H1 (cell line): ENCODE data around the gene FAM50B. TPM values are rescaled to one million over a fixed set of nuclear protein-coding genes. Genes with fewer than 3 reads are reported as not detected.

ENCODE experiments used
- CTCF ChIA-PET: fragments of 300-600 bp; sonication (Branson Sonifier 250); formaldehyde crosslinking; loops from one replicate; lab custom pipeline; 2021; ENCODE audit not compliant: partially characterized antibody; lab: Charles Lee
- POLR2A ChIA-PET: fragments of 300-600 bp; sonication (Branson Sonifier 250); formaldehyde crosslinking; loops from one replicate; lab custom pipeline; 2021; ENCODE audit warnings: inconsistent platforms; ENCODE audit not compliant: partially characterized antibody; lab: Charles Lee
- DNase-seq, 2 experiments: peaks; one replicate each; pipeline versions ENCODE4 v3.0.0 to v3.0.0-alpha.2; 2010 to 2022; ENCODE audit warnings: low spot score in 2 of 2, low read depth in 1 of 2, mixed read lengths in 1 of 2
- FAIRE-seq: peaks from 2 replicates; lab custom pipeline; 2011; peaks lifted over from hg19 to GRCh38; lab: Jason Lieb, UNC
- H2AFZ ChIP-seq: 2 replicates; pipeline ENCODE4 v1.8.1; 2012; ENCODE audit warnings: low read length, inconsistent platforms
- H2AK5ac ChIP-seq: 2 replicates; pipeline ENCODE4 v1.6.1; 2013; ENCODE audit warnings: low read depth, low read length
- H2BK120ac ChIP-seq: replicated peaks from 2 replicates; pipeline ENCODE3; 2013; ENCODE audit warnings: low read depth, low read length, inconsistent platforms
- H2BK12ac ChIP-seq: 2 replicates; pipeline ENCODE4 v1.6.1; 2013; ENCODE audit warnings: low read depth, low read length
- H2BK15ac ChIP-seq: 2 replicates; pipeline ENCODE4 v1.6.1; 2013; ENCODE audit warnings: low read length
- H2BK20ac ChIP-seq: 2 replicates; pipeline ENCODE4 v1.6.1; 2013; ENCODE audit warnings: low read length
- H2BK5ac ChIP-seq: 2 replicates; pipeline ENCODE4 v1.6.1; 2013; ENCODE audit warnings: low read depth, low read length
- H3K14ac ChIP-seq: 2 replicates; pipeline ENCODE4 v1.6.1; 2013; ENCODE audit warnings: inconsistent platforms; ENCODE audit not compliant: insufficient read length
- H3K18ac ChIP-seq: 2 replicates; pipeline ENCODE4 v1.6.1; 2013; ENCODE audit warnings: low read length; ENCODE audit errors: extremely low read depth
- H3K23ac ChIP-seq: 2 replicates; pipeline ENCODE4 v1.6.1; 2013; ENCODE audit warnings: inconsistent platforms; ENCODE audit not compliant: insufficient read length
- H3K23me2 ChIP-seq: 2 replicates; pipeline ENCODE4 v1.6.1; 2013; ENCODE audit warnings: low read depth, low read length
- H3K27ac ChIP-seq: 2 replicates; pipeline ENCODE4 v1.6.1; 2011; ENCODE audit warnings: low read depth, low read length, inconsistent platforms
- H3K27me3 ChIP-seq, 4 experiments: replicated peaks in 1 of 4; 1 replicate in 1 of 4; 2 replicates in 3 of 4; pipeline versions ENCODE4 v1.6.1 to v1.8.1; 2011 to 2013; ENCODE audit warnings: low read length in 3 of 4, mild to moderate bottlenecking in 3 of 4, inconsistent platforms in 2 of 4, mixed read lengths in 2 of 4, moderate library complexity in 1 of 4; ENCODE audit not compliant: control insufficient read depth in 3 of 4, insufficient read depth in 3 of 4; ENCODE audit errors: extremely low read depth in 1 of 4
- H3K36me3 ChIP-seq, 4 experiments: 2 replicates each; pipeline versions ENCODE4 v1.6.1 to v1.8.1; 2011 to 2013; ENCODE audit warnings: mild to moderate bottlenecking in 4 of 4, low read length in 3 of 4, moderate library complexity in 2 of 4, control low read depth in 1 of 4, inconsistent platforms in 1 of 4; ENCODE audit not compliant: insufficient read depth in 4 of 4, control insufficient read depth in 2 of 4
- H3K4ac ChIP-seq: replicated peaks from 2 replicates; pipeline ENCODE3; 2013; ENCODE audit warnings: low read length, low read depth, mixed read lengths, inconsistent platforms; ENCODE audit not compliant: insufficient read length
- H3K4me1 ChIP-seq, 4 experiments: replicated peaks in 1 of 4; 1 replicate in 1 of 4; 2 replicates in 3 of 4; pipeline versions ENCODE4 v1.6.1 to v1.8.1; 2011 to 2013; ENCODE audit warnings: low read length in 3 of 4, inconsistent platforms in 2 of 4, mixed read lengths in 1 of 4; ENCODE audit not compliant: insufficient read depth in 4 of 4, control insufficient read depth in 3 of 4
- H3K4me2 ChIP-seq, 2 experiments: 2 replicates each; pipeline versions ENCODE4 v1.6.1 to v1.8.1; 2011 to 2013; ENCODE audit warnings: low read depth in 2 of 2, low read length in 2 of 2, control low read depth in 1 of 2, inconsistent platforms in 1 of 2, mild to moderate bottlenecking in 1 of 2; ENCODE audit not compliant: insufficient read depth in 1 of 2
- H3K4me3 ChIP-seq, 4 experiments: fragments of 200-600, 300-600 bp in 1 of 4; sonication (generic), shearing (Covaris generic), sonication (Bioruptor Twin) in 1 of 4; 2 replicates each; pipeline versions ENCODE4 v1.5.1 to v1.8.1; 2011 to 2016; ENCODE audit warnings: low read length in 4 of 4, low read depth in 3 of 4, control low read depth in 2 of 4, inconsistent platforms in 2 of 4, mild to moderate bottlenecking in 2 of 4, mixed read lengths in 1 of 4, moderate library complexity in 1 of 4; ENCODE audit not compliant: insufficient read depth in 2 of 4; ENCODE audit errors: extremely low read depth in 1 of 4
- H3K56ac ChIP-seq: replicated peaks from 2 replicates; pipeline ENCODE3; 2013; ENCODE audit warnings: low read depth, mild to moderate bottlenecking, mixed read lengths, low read length, inconsistent platforms; ENCODE audit not compliant: insufficient read length
- H3K79me1 ChIP-seq: 2 replicates; pipeline ENCODE4 v1.6.1; 2013; ENCODE audit warnings: low read depth, low read length, control low read depth
- H3K79me2 ChIP-seq, 2 experiments: 2 replicates each; pipeline versions ENCODE4 v1.6.1 to v1.8.1; 2012 to 2013; ENCODE audit warnings: low read length in 2 of 2, mild to moderate bottlenecking in 2 of 2, inconsistent platforms in 1 of 2; ENCODE audit not compliant: insufficient read depth in 2 of 2, control insufficient read depth in 1 of 2
- H3K9ac ChIP-seq, 4 experiments: replicated peaks in 1 of 4; 1 replicate in 1 of 4; 2 replicates in 3 of 4; pipeline versions ENCODE4 v1.6.1 to v1.8.1; 2011 to 2013; ENCODE audit warnings: low read depth in 3 of 4, low read length in 3 of 4, control low read depth in 2 of 4, mild to moderate bottlenecking in 2 of 4, moderate library complexity in 2 of 4, inconsistent platforms in 1 of 4; ENCODE audit errors: extremely low read depth in 1 of 4
- H3K9me3 ChIP-seq, 2 experiments: 2 replicates each; pipeline versions ENCODE4 v1.6.1 to v1.8.1; 2012 to 2013; ENCODE audit warnings: mild to moderate bottlenecking in 2 of 2, moderate library complexity in 2 of 2, control low read depth in 1 of 2, inconsistent platforms in 1 of 2, low read depth in 1 of 2, low read length in 1 of 2, mixed read lengths in 1 of 2; ENCODE audit not compliant: insufficient read depth in 2 of 2
- H4K20me1 ChIP-seq, 2 experiments: replicated peaks in 1 of 2; 2 replicates each; pipeline versions ENCODE3 to v1.8.1; 2011 to 2013; ENCODE audit warnings: inconsistent platforms in 2 of 2, low read length in 2 of 2, mild to moderate bottlenecking in 1 of 2; ENCODE audit not compliant: insufficient read depth in 2 of 2, control insufficient read depth in 1 of 2
- H4K5ac ChIP-seq: 2 replicates; pipeline ENCODE4 v1.6.1; 2013; ENCODE audit warnings: low read length, low read depth, mixed read lengths, inconsistent platforms; ENCODE audit not compliant: insufficient read length
- H4K8ac ChIP-seq: 2 replicates; pipeline ENCODE4 v1.8.0; 2013; ENCODE audit warnings: mild to moderate bottlenecking, moderate library complexity, low read length, inconsistent platforms; ENCODE audit not compliant: insufficient read depth; ENCODE audit errors: extremely low read depth
- H4K91ac ChIP-seq: replicated peaks from 2 replicates; pipeline ENCODE3; 2013; ENCODE audit warnings: low read length, mixed read lengths, inconsistent platforms; ENCODE audit not compliant: insufficient read length
- BACH1 ChIP-seq: IDR thresholded peaks from 2 replicates; pipeline ENCODE4 v1.6.1; 2012; ENCODE audit warnings: low read length, improper control_type of control experiment
- HDAC6 ChIP-seq: IDR thresholded peaks from one replicate; pipeline ENCODE4 v1.7.1; 2012; ENCODE audit warnings: low read depth, mild to moderate bottlenecking, inconsistent platforms, low read length, moderate library complexity
- RFX5 ChIP-seq: IDR thresholded peaks from 2 replicates; pipeline ENCODE4 v1.6.1; 2011; ENCODE audit warnings: low read depth, low read length, improper control_type of control experiment, borderline replicate concordance
- SP4 ChIP-seq: IDR thresholded peaks from 2 replicates; pipeline ENCODE4 v1.6.1; 2012; ENCODE audit warnings: low read length, inconsistent platforms
- TCF12 ChIP-seq: IDR thresholded peaks from 2 replicates; pipeline ENCODE4 v1.6.1; 2011; ENCODE audit warnings: low read depth, mild to moderate bottlenecking, low read length
- ZNF274 ChIP-seq: IDR thresholded peaks from 2 replicates; pipeline ENCODE4 v1.7.0; 2012; ENCODE audit warnings: low read length, borderline replicate concordance; ENCODE audit errors: extremely low read depth
- WGBS, 2 experiments: shearing (Covaris generic) in 1 of 2; methylation state at CpG; one replicate each; pipeline versions ENCODE4 v1.1.6 to v1.1.7; 2013 to 2015; ENCODE audit warnings: low lambda C conversion rate in 2 of 2, mixed read lengths in 2 of 2, inconsistent platforms in 1 of 2, low coverage in 1 of 2, missing lambda C conversion rate in 1 of 2; ENCODE audit not compliant: insufficient replicate concordance in 2 of 2, insufficient coverage in 1 of 2, insufficient read length in 1 of 2; ENCODE audit errors: extremely low coverage in 1 of 2, missing lambda C conversion rate in 1 of 2; 5-methylcytosine and 5-hydroxymethylcytosine counted together
- polyA plus RNA-seq, 7 experiments: library from polyadenylated mRNA; depleted of rRNA in 3 of 7; stranded (reverse) in 5 of 7; unstranded in 2 of 7; fragments of >200 nt in 5 of 7; fragments of 200-250 nt in 2 of 7; gene quantifications; 1 replicate in 5 of 7; 2 replicates in 1 of 7; 4 replicates in 1 of 7; pipeline versions ENCODE4 v1.2.1 to v1.2.3, GENCODE V29; 2011 to 2013; ENCODE audit warnings: missing spikeins in 2 of 7, mixed read lengths in 2 of 7
- total RNA-seq: library from RNA; stranded (reverse); fragmentation: NEBNext Ultra II Directional; extraction: Animal tissue kit (Norgen Biotek cat#: 25700); gene quantifications from 2 replicates; pipeline ENCODE4 v1.2.1, GENCODE V29; 2021

FAM50B gene
- total and polyA plus RNA-seq, 2 of the 8 experiments (the other 6 are each of a cell fraction or from before 2014, with no cell fraction given) = 3.1 to 3.2 TPM

DNA sequence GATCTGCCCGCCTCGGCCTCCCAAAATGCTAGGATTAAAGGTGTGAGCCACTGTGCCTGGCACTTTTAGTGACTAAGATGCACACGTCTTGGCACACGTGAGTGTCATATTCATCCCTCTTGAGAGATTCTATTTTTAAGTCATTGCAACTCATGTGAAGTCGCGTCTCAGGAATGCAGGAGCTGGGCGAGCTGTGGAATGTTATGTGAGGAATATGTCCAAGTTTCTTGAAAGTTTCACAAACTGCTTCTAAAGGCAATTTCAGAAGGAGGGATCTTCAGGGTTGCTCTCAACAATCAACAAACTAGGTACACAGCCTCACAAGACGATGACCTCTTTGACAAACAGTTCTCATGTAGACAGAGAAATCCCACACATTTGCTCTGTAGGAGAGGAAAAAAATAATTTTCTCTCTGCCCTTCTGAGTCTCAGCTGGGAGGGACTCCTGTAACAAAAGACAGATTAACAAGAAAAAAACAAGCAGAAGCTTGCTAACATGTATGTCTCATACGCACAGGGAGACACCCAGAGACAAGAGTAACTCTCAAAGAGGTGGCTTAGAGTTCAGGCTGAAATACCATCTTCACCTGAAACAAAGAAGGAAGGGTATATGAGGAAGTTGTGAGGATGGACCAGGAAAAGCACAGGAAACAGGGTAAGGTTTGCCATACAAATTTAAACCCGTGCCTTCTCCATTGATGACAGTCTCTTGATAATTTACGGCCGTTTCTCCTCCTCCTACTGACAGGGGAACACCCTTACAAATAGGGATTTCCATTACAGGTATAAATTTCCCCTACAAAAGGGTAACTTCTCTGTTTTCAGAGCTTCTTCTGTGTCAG lies 45.3 kb upstream of the FAM50B start:
- Histone ChIP-seq H4K91ac (no peak overlapping the region), H3K4me2 (no peak overlapping the region), H3K27me3 (no peaks in the 10 kb centered on the region; a peak in 2 of 7 replicates), H3K79me2 (no peaks in the 10 kb centered on the region), H3K4me1 (peaks cover 0 to 4% (median 2%) of the 10 kb centered on the region in 4 experiments; a peak in 4 of 7 replicates), H3K4ac (no peak overlapping the region), H3K14ac (no peak overlapping the region), H4K20me1 (no peaks in the 10 kb centered on the region), H3K56ac (no peak overlapping the region), H3K36me3 (no peaks in the 10 kb centered on the region), H3K23ac (no peak overlapping the region), H3K9ac (no peak overlapping the region), H4K8ac (no peak overlapping the region), H4K5ac (no peak overlapping the region), H3K23me2 (no peaks in the 10 kb centered on the region), H2BK120ac (no peak overlapping the region), H2BK20ac (no peak overlapping the region), H2BK12ac (no peak overlapping the region), H2BK5ac (no peak overlapping the region), H2AFZ (no peak overlapping the region; the same call in 1 of the 2 replicates), H3K9me3 (no peaks in the 10 kb centered on the region), H2AK5ac (no peak overlapping the region), H3K79me1 (no peaks in the 10 kb centered on the region), H3K27ac (no peak overlapping the region), H2BK15ac (no peak overlapping the region), H3K18ac (no peak overlapping the region), H3K4me3 (no peak overlapping the region)
- DNase-seq (no peak), FAIRE-seq (no peak)
- ChIA-PET CTCF (interaction anchor here (1.3 to 1.7 kb wide), 2 partner anchors 11 to 45 kb away, joined by 3 to 4 read pairs; partner anchors contain the start of gene FAM50B), POLR2A (no interaction called here)
- WGBS, 2 experiments = 93% methylated on average over 11 of the region's 12 CpGs; no CpG with 5 or more reads in 1 of the 2 experiments
- TF ChIP-seq RFX5 = no peak
- TF ChIP-seq HDAC6 = no peak
- TF ChIP-seq BACH1 = no peak
- TF ChIP-seq TCF12 = no peak
- TF ChIP-seq ZNF274 = no peak
- TF ChIP-seq SP4 = no peak
